HG03442 (cell line): ENCODE measurements around the gene GNRH2.
"Not testable (repeated sequence)": the region's sequence is repeated elsewhere in the genome, so short reads cannot be mapped to it uniquely, and the experiment has no call there.

Experiments used
- ATAC-seq: cut with Tn5 transposase; IDR thresholded peaks from one replicate; pipeline ENCODE4 v1.9.1; 2021; ENCODE audit warnings: mild to moderate bottlenecking, moderate library complexity; ENCODE audit not compliant: unreplicated experiment

Gene GNRH2, protein sequence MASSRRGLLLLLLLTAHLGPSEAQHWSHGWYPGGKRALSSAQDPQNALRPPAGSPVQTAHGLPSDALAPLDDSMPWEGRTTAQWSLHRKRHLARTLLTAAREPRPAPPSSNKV

DNA sequence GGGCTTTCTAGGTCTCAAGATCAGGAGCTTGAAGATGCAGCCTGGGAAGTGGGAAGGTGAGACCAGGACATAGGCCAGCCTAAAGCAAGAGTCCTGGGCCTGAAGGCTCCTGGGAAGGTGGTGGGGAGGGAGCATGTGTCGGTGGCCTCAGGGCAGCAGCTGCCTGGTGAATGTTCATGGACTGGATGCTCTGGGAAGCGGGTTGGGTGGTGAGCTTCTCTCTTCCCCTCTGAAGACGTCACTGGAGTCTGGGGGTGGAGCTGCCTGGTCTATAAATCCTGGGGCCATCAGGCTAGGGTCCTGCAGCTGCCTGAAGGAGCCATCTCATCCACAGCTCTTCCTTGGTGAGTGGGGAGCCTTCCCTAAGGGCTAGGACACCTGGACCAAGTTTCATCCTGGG lies at the start of gene GNRH2:
Gene GNRH2 (plus strand): TSS at position 301 of the 400 bp plus-strand sequence. CDS start 793 bp downstream, outside the sequence.
- no peak for ATAC-seq

DNA sequence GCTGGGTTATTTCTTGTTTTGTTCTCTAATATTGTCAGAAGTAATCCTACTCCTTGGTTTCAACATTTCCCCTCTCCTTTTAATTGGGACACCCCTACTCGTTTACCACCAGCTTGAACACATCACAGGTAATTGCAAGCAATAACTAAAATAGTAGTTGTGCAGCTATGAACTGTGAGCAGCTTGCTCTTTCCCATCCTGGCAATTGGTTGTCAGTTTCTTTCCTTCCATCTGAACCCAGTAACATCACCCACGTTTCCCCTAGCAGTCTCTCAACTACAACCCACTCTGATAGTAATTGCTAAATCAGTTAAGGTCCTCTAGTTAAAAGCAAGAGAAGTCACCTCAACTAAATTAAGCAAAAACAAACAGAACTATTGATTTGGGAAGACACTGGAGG lies 47.6 kb upstream of the GNRH2 start:
- ATAC-seq = no peak

DNA sequence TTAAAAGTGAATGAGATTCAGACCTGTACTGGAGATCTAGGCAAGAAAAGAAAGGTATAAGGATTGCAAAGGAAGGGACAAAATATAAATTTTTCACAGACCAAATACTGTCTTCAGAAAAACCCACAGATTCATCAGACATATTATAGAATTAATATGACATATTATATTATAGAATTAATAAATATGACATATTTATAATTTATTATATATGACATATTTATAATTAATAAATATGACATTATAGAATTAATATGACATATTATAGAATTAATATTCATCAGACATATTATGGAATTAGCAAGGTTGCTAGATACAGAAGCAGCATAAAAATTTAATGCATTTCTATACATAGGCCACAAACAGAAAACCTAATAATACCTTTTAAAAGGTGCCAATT lies 44.7 kb upstream of the GNRH2 start:
- ATAC-seq = no peak

DNA sequence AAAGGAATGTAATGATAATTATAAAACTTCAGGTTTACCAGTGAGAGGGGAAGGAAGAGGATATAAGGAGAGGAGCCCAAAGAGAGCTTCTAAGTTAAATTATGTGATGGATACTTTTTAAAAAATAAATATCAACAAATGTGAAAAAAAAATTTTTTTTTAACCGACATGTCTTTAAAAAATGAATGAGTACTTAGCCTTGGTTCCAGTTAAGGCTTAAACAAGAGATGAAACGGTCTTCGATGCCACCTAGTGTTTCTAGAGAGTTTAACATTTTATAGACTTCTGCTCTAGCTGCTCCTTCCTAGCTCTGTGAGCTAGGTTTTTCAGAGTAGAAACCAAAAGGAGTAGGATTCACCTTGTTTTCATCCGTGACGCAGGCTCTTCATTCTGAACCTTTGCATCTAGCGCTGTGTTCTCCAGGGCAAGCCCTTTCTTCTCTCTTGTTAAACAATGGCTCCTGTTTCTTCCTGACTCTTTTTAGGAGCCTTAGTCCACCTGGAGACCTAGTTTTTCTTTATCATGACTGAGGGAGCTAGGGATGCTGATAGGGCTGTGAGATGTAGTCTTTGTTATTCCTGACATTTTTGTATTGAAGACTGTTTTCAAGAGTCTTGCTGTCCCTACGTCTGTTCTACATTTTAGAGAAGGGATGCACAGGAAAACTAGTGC lies 42.4 kb upstream of the GNRH2 start:
- no peak for ATAC-seq

DNA sequence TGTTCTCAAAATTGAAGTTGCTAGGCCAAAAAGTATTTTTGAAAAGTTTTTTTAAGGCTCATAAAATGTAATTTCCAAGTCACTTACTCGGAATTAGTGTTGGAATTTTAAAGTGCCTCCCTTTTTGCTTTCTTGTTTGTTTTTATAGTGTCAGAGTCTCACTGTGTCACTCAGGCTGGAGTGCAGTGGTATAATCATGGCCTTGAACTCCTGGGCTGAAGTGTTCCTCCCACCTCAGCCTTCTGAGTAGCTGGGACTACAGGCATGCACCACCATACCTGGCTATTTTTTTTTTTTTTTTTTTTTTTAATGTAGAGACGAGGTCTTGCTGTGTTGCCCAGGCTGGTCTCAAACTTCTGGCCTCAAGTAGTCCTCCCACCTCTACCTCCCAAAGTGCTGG lies 40.0 kb upstream of the GNRH2 start:
- no peak for ATAC-seq

DNA sequence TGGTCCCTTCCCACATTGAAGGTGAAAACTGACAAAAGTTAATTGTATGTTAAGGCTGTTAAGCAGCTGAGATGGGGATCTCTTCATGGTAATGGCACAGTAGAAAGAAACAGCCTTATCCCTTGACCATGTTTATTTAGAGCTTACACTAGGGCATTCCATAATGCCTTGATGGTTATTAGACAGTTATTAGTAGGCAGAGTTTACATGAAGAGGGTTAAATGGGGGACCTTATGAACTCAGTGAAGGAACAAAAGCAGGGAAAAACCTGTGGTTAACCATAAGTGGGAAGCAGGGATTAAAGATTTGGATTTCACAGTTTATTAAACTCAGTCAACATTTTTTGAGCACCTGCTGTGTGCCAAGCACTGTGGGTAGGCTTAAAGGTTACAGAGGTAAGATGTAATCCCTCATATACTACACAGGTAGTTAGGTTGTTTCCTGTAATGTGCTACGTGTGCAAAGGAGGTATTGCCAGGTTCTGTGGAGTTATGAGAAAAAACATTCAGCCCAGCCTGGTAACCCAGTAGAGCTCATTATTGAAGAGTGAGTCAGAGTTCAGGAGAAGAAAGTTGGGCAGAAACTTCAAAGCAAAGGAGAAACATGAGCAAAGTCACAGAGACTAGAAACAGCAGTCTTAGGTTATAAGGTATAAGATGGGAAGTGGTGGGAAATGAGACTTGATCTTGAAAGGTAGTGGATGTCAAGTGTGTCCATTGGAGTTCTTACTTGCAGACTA lies 32.3 kb upstream of the GNRH2 start:
- ATAC-seq = no peak

DNA sequence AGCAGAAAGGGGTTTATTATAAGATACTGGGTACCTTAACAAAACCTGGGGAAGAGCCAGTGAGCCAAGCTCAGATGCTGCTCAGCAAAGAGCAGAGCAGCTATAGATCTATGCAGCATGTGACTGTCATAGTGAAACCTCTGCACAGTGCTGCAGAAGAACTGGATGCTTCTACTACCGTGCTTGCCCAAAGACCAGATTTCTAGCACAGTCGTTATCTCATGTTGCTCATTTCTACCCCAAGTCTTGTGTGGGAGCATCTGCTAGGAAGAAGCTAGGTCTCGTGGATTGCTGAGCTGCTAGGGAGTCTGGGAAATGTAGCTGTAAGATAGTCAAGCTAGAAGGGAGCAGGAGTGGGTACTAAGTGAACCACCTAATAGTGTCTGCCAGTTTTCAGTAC lies 31.7 kb upstream of the GNRH2 start:
- no peak for ATAC-seq

DNA sequence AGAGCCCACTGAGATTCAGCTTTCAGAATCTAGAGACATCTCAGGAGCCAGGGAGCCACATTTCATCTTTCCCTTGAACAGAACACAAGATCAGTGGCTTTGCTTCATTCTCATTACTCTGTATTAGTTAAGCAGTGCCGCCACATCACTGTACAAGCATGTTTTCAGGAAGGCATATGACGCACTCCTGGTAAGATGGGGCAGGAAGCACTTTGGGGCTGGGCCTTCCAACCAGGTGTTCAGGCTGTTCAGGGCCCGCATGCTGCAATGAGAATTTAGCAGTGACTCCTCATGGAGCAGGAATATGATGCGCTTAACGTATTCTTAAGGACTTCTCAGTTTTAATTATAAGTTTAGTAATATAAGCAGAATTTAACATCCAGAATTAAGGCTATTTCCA lies 29.7 kb upstream of the GNRH2 start:
- no peak for ATAC-seq

DNA sequence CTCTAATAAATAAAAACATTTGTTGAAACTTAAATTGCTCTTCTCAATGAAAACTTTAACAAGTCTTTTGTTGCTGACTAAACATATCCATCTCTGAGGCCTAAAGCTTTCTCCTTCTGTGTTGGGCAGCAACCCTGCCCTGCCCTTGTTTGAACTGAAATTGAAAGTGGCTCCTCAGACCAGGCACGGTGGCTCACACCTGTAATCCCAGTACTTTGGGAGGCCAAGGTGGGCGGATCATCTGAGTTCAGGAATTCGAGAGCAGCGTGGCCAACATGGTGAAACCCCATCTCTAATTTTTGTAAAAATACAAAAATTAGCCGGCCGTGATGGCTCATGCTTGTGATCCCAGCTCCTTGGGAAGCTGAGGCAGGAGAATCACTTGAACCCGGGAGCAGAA lies 29.2 kb upstream of the GNRH2 start:
- no peak for ATAC-seq

DNA sequence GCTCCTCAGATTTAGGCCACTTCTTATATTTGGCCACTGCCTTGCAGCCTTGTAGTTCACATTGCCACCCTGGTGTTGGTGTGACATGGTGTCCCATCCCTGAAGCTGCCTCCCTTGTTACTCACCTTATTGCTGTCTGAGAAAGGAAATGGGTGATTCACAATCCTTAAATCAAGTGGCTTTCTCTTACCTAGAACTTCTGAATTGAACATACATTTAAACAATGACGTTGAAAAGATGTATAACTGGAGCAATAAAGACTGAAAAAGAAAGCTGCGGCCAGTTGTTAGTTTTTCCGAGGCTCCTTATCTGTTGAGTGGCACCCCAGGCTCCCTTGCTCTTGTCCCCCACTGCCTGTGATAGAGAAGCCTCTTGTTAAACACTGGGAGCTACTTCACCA lies 28.8 kb upstream of the GNRH2 start:
- no peak for ATAC-seq

DNA sequence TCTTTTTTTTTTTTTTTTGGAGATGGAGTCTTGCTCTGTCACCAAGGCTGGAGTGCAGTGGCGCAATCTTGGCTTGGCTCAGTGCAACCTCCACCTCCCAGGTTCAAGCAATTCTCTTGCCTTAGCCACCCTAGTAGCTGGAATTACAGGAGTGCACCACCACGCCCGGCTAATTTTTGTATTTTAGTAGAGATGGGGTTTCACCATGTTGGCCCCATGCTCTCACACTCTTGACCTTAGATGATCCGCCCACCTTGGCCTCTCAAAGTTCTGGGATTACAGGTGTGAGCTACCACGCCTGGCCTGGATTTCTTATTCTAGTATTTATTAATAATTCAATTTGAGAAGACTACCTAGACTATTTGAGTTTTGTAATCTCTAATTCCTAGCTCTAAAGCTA lies 28.1 kb upstream of the GNRH2 start:
- ATAC-seq = not testable (repeated sequence)

DNA sequence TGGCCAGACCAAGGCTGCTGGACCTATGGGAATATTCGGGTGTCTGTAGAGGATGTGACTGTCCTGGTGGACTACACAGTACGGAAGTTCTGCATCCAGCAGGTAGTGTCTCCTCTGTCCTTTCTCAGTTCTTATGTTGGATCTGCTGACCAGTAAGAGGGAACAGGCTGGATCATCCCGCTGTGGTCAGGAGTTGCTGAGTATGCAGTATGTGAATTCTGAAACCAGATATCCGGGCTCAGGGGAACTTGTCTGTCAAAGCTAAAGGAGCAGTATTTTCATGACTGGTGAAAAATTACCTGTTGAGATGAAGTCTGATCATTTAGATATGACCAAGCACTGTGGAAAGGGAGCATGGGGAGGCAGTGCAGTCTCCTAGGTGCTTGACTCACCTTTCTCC lies 22.1 kb upstream of the GNRH2 start:
- no peak for ATAC-seq

DNA sequence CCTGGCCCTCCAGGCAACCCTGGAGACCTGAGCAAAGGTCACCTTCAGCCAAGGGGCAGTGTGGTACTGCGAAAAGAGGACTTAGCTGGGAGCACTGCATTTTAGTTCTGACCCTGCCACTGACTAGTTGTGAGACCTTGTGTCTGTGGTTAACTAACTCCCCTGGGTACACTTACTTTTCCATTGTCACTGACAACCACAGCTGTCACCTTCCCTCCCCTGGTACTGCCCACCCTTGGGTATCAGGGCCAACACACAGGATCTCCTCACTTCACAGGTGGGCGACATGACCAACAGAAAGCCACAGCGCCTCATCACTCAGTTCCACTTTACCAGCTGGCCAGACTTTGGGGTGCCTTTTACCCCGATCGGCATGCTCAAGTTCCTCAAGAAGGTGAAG lies 21.6 kb upstream of the GNRH2 start:
- ATAC-seq = no peak

DNA sequence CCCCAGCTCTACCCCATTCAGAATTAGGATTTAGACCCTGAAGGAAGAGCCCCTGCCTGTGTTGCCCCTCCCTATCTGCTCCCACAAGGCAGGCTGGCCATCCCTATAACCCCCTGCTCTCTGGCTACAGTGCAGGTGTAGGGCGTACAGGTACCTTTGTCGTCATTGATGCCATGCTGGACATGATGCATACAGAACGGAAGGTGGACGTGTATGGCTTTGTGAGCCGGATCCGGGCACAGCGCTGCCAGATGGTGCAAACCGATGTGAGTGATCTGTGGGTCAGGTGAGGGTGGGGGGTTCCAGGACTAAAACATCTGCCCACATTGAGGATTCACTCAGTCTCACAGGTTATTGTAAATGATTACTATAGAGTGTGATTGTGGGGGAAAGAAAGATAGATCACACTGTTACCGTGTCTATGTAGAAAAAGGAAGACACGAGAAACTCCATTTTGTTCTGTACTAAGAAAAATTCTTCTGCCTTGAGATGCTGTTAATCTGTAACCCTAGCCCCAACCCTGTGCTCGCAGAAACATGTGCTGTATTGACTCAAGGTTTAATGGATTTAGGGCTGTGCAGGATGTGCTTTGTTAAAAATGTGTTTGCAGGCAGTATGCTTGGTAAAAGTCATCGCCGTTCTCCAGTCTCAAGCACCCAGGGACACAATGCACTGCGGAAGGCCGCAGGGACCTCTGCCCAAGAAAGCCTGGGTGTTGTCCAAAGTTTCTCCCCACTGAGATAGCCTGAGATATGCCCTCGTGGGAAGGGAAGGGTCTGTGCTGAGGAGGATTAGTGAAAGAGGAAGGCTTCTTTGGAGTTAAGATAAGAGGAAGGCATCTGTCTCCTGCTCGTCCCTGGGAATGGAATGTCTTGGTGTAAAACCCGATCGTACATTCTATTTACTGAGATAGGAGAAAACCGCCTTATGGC lies 20.6 kb upstream of the GNRH2 start:
- not testable (repeated sequence) for ATAC-seq

DNA sequence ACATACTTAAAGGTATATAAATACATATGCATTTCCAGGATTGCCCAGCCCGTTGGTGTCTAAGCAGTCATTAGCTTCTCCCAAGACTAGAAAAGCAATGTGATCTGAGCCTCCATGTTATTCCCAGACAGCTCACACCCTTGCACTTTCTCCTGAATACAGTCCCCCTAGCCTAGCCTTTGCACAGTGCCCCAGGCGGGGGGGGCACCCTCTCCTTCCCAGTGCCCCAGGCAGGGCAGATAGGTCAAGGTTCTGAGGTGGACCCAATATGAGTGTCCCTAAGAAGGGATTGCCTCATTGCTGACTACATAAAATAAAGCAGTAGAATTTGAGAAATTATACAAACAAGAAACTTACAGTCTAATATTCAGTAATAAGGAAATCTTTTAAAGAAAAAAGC lies 15.4 kb upstream of the GNRH2 start:
- no peak for ATAC-seq

DNA sequence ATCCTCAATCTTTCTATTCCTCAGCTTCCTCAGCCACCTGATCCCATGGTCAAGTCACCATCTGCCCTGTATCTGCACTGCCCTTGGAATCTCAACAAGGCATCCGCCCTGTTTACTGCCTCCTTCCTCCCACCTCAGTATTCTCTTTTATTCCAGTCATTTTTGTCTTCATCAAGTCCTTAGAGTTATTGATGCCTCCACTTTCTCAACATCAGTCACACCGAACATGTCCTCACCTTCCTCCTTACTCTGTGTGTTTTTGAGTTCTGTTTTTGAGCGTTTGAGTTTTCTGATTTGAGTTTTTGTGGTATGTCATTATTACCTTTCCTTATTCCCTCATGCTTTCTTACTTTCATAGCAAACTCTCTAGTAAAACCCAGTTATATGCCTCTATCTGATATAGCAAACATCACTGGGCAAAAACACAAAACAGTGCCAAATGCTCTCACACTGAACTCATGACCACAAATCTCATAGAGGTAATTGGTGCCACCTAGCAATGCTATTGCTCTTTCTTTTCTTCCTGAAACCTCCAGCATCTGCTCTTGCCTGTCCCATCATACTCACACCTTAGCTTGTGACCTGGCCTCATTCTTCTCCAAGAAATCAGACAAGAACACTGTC lies 11.8 kb upstream of the GNRH2 start:
- no peak for ATAC-seq

DNA sequence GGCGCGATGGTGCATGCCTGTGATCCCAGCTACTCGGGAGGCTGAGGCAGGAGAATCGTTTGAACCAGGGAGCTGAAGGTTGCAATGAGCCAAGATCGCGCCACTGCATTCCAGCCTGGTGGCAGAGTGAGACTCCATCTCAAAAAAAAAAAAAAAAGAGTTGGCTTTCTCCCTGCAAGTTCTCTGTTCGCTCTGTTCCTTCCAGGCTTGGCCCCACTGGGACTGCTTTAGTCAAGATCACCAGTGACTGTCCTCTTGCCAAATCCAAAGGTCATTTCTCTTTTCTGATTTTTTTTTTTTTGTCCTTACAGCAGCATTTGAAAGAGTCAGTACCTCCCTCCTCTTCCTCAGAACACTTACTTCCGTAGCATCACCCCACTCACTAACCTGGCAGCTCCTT lies 10.8 kb upstream of the GNRH2 start:
- ATAC-seq = no peak

DNA sequence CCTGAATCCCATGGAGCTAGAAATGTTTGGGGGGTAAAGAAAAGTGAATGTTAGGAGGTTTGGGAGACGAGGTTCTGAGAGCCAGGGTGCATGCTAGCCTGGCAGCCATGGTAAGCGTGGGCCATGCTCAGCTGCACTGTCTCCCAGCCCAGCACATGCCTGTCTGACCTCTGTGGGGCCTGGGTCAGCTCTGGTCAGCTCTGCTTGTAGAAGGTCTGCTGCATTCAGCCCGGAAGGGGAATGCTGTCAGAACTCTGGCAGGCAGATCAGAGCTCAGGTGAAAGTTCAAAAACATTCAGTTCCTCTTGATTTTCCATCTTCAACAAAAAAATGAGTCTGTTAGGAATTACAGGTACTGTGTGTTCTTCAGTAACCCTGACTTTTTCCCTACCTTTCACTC lies 5.8 kb upstream of the GNRH2 start:
- ATAC-seq = no peak

DNA sequence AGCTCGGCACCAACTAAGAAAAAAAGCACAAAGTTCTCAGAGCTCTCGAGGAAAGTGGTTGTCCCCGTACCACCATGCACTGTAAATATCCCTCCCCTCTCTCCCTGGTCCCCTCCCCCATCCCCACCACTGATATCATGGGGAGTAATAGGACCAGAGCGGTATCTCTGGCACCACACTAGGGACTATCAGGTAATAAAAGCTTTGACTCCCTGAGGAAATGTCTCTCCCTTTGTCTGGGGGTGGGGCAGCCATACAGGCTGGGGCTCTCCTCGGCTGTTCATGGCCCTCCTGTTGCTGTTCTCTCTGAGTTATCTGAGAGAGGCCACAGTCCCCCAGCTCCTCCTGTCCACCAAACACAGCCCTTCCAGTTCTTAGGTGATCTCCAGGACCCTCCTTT lies 5.0 kb upstream of the GNRH2 start:
- ATAC-seq = no peak

DNA sequence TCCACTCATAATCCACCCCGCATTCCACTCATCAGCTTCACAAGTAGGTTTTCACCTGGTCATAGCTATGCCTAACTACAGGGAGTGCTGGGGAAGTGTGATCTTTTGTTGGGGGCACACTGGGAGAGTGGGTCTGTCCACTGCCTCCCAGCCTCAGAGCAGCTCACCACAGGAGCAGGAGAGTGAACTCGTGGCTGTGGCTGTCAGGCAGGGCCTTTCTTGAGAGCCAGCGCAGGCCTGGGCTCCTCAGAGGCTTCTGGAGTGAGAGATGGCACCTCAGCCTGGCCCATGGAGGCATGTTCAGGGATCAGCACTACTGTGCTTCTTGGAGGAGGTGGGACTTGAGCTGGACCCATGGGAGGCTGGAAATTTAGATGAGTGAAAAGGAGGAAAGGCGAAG lies 4.0 kb upstream of the GNRH2 start:
- ATAC-seq = no peak

DNA sequence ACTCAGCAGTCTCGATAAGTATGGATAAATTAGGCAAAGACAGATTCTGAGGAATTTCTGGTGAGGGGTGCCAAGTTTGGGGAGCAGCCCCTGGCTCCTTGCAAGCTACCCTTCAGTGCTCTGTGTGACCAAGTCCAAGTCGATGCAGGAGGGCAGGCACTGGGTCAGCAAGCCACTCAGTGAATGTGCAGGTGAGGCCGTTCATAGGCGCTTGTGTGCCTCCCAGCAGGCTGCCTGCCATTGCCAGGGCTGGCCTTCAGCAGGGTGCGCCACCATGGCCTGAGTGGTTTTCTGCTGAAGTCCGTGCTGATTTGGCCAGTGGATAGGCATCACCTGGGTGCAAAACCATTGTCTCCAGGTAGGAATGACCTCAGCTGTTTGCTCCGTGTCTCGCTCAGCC lies 3.3 kb upstream of the GNRH2 start:
- ATAC-seq = no peak
